DMS53 treated with DMSO at 0.1 percent for 48 hours (cell line): ENCODE data around the gene ABHD6.
"Not testable (repeated sequence)": the region's sequence is repeated elsewhere in the genome, so short reads cannot be mapped to it uniquely, and the experiment has no call there.

ENCODE experiments used
- DNase-seq: peaks from one replicate; lab custom pipeline; 2025; ENCODE audit not compliant: unreplicated experiment; lab: John Stamatoyannopoulos, UW

The ABHD6 gene

GRCh38 chr3:58241306-58242044 lies 3.9 kb downstream of the ABHD6 start:
- DNase-seq, result no peak

GRCh38 chr3:58242340-58242739 lies 4.7 kb downstream of the ABHD6 start:
- no peak for DNase-seq

GRCh38 chr3:58242860-58243259 lies 5.3 kb downstream of the ABHD6 start:
- DNase-seq, result not testable (repeated sequence)

- no peak for DNase-seq
These were observed 6.5 kb downstream of the ABHD6 start for GRCh38 chr3:58243976-58244585.

GRCh38 chr3:58246148-58247047 lies 8.8 kb downstream of the ABHD6 start:
- no peak for DNase-seq

- no peak for DNase-seq
These were observed 11.9 kb downstream of the ABHD6 start for GRCh38 chr3:58249358-58250092.

GRCh38 chr3:58250093-58250707 lies 12.6 kb downstream of the ABHD6 start:
- DNase-seq, result no peak

- no peak for DNase-seq
These were observed 14.0 kb downstream of the ABHD6 start for GRCh38 chr3:58251631-58252035.

- no peak for DNase-seq
These were observed 16.6 kb downstream of the ABHD6 start for GRCh38 chr3:58254144-58254543.

- no peak for DNase-seq
These were observed 18.5 kb downstream of the ABHD6 start for GRCh38 chr3:58256061-58256460.

- DNase-seq, result no peak
These were observed 18.9 kb downstream of the ABHD6 start for GRCh38 chr3:58256511-58256910.

- no peak for DNase-seq
These were observed 20.9 kb downstream of the ABHD6 start for GRCh38 chr3:58258392-58259055.

- DNase-seq, result no peak
These were observed 22.7 kb downstream of the ABHD6 start for GRCh38 chr3:58260261-58260731.

GRCh38 chr3:58260733-58261132 lies 23.1 kb downstream of the ABHD6 start:
- no peak for DNase-seq

GRCh38 chr3:58261954-58262666 lies 24.5 kb downstream of the ABHD6 start:
- no peak for DNase-seq

GRCh38 chr3:58266577-58266976 lies 29.0 kb downstream of the ABHD6 start:
- DNase-seq, result no peak

GRCh38 chr3:58267543-58267942 lies 30.0 kb downstream of the ABHD6 start:
- DNase-seq, result not testable (repeated sequence)

- no peak for DNase-seq
These were observed 31.8 kb downstream of the ABHD6 start for GRCh38 chr3:58269356-58269755.

- DNase-seq, result no peak
These were observed 32.9 kb downstream of the ABHD6 start for GRCh38 chr3:58270485-58270884.
